HepG2 (cell line): ENCODE measurements around the gene SLC4A11. TPM values are rescaled to one million over a fixed set of nuclear protein-coding genes. Genes with fewer than 3 reads are reported as not detected.

Source experiments
- ARHGAP35 ChIP-seq: sonication (generic); formaldehyde crosslinking; IDR thresholded peaks from 2 replicates; pipeline ENCODE4 v1.9.0; 2022; ENCODE audit warnings: mild to moderate bottlenecking, inconsistent platforms, moderate library complexity, missing genetic modification reagents, borderline replicate concordance
- ARID5B ChIP-seq: IDR thresholded peaks from 2 replicates; pipeline ENCODE4 v1.4.0; 2020; ENCODE audit warnings: mild to moderate bottlenecking, missing genetic modification reagents
- CTCF ChIP-seq: sonication (generic); formaldehyde crosslinking; IDR thresholded peaks from 2 replicates; pipeline ENCODE4 v1.5.0; 2020; ENCODE audit warnings: mild to moderate bottlenecking, missing genetic modification reagents, moderate library complexity
- HNRNPK ChIP-seq: fragments of 200-400 bp; formaldehyde crosslinking; IDR thresholded peaks from 2 replicates; pipeline ENCODE4 v1.6.1; 2018; ENCODE audit warnings: low read length, low read depth, moderate library complexity, mild to moderate bottlenecking; ENCODE audit not compliant: poor library complexity, severe bottlenecking
- JUND ChIP-seq: sonication (generic); formaldehyde crosslinking; IDR thresholded peaks from 2 replicates; pipeline ENCODE4 v1.8.0; 2022; ENCODE audit warnings: mild to moderate bottlenecking, missing genetic modification reagents
- KDM2A ChIP-seq: sonication (generic); formaldehyde crosslinking; IDR thresholded peaks from 2 replicates; pipeline ENCODE4 v1.4.0; 2020; ENCODE audit warnings: low read depth, missing genetic modification reagents, borderline replicate concordance
- KLF12 ChIP-seq: sonication (generic); formaldehyde crosslinking; IDR thresholded peaks from 2 replicates; pipeline ENCODE4 v1.4.0; 2020; ENCODE audit warnings: missing genetic modification reagents, borderline replicate concordance
- MIXL1 ChIP-seq: IDR thresholded peaks from 2 replicates; pipeline ENCODE4 v1.6.1; 2016
- MTA1 ChIP-seq: sonication (generic); formaldehyde crosslinking; IDR thresholded peaks from 2 replicates; pipeline ENCODE4 v1.4.0; 2020; ENCODE audit warnings: missing genetic modification reagents, mild to moderate bottlenecking, borderline replicate concordance
- MXI1 ChIP-seq: IDR thresholded peaks from 3 replicates; pipeline ENCODE4 v1.6.1; 2012; ENCODE audit warnings: low read depth, low read length, inconsistent platforms, borderline replicate concordance
- NRL ChIP-seq: sonication (generic); formaldehyde crosslinking; IDR thresholded peaks from 2 replicates; pipeline ENCODE4 v1.5.0; 2020; ENCODE audit warnings: missing genetic modification reagents, mild to moderate bottlenecking, moderate library complexity, borderline replicate concordance
- PAX8 ChIP-seq: sonication (generic); formaldehyde crosslinking; IDR thresholded peaks from 2 replicates; pipeline ENCODE4 v1.8.0; 2022; ENCODE audit warnings: mild to moderate bottlenecking, missing genetic modification reagents, borderline replicate concordance
- REL ChIP-seq: sonication (generic); formaldehyde crosslinking; conservative IDR thresholded peaks from 2 replicates; pipeline ENCODE4 v1.8.0; 2022; ENCODE audit warnings: mild to moderate bottlenecking, missing genetic modification reagents, moderate library complexity
- TEAD3 ChIP-seq: optimal IDR thresholded peaks from 2 replicates; pipeline ENCODE3; 2016; ENCODE audit warnings: borderline replicate concordance
- ZKSCAN1 ChIP-seq: fragments of 150-350 bp; IDR thresholded peaks from 2 replicates; pipeline ENCODE4 v1.6.1; 2014; ENCODE audit warnings: low read length
- ZNF326 ChIP-seq: sonication (generic); formaldehyde crosslinking; IDR thresholded peaks from 2 replicates; pipeline ENCODE4 v1.4.0; 2020; ENCODE audit warnings: missing genetic modification reagents, borderline replicate concordance
- ZNF430 ChIP-seq: sonication (generic); formaldehyde crosslinking; IDR thresholded peaks from 2 replicates; pipeline ENCODE4 v1.9.0; 2021; ENCODE audit warnings: mild to moderate bottlenecking, missing genetic modification reagents
- ZNF552 ChIP-seq: sonication (generic); formaldehyde crosslinking; IDR thresholded peaks from 2 replicates; pipeline ENCODE4 v1.9.0; 2022; ENCODE audit warnings: missing genetic modification reagents, mild to moderate bottlenecking, borderline replicate concordance
- ZNF614 ChIP-seq: IDR thresholded peaks from 2 replicates; pipeline ENCODE4 v1.6.1; 2018; ENCODE audit warnings: missing biosample characterization, missing genetic modification reagents, inconsistent platforms, borderline replicate concordance
- ZNF7 ChIP-seq: IDR thresholded peaks from 2 replicates; pipeline ENCODE4 v1.6.1; 2016; ENCODE audit warnings: missing biosample characterization, missing genetic modification reagents
- ZNF790 ChIP-seq: sonication (generic); formaldehyde crosslinking; IDR thresholded peaks from 2 replicates; pipeline ENCODE4 v1.8.0; 2022; ENCODE audit warnings: missing genetic modification reagents, mild to moderate bottlenecking, borderline replicate concordance
- ZNF878 ChIP-seq: sonication (generic); formaldehyde crosslinking; IDR thresholded peaks from 2 replicates; pipeline ENCODE4 v1.8.1; 2023; ENCODE audit warnings: mild to moderate bottlenecking, missing genetic modification reagents, moderate library complexity
- ZSCAN25 ChIP-seq: sonication (generic); formaldehyde crosslinking; IDR thresholded peaks from 2 replicates; pipeline ENCODE4 v1.8.0; 2022; ENCODE audit warnings: mild to moderate bottlenecking, missing genetic modification reagents
- polyA plus RNA-seq, 8 experiments: library from polyadenylated mRNA; depleted of rRNA in 3 of 8; stranded (reverse) in 7 of 8; unstranded in 1 of 8; fragments of >200 nt; fragmentation: Illumina TruSeq in 4 of 8; extraction: Trizol in 4 of 8; gene quantifications; 2 replicates each; pipeline versions ENCODE4 v1.2.1 to v1.2.3, GENCODE V29; 2011 to 2016; ENCODE audit warnings: low read depth in 4 of 8, missing spikeins in 1 of 8, mixed read lengths in 1 of 8; ENCODE audit not compliant: insufficient read depth in 1 of 8
- total RNA-seq, 5 experiments: library from RNA; depleted of rRNA; stranded (reverse); fragments of >200 nt; fragmentation: Illumina TruSeq; extraction: Trizol; gene quantifications; 2 replicates each; pipeline ENCODE4 v1.2.3, GENCODE V29; 2016; ENCODE audit warnings: low read depth in 1 of 5
- TF ChIP-seq, protein P1 (sequence below): sonication (generic); formaldehyde crosslinking; IDR thresholded peaks from 2 replicates; pipeline ENCODE4 v1.5.0; 2020; ENCODE audit warnings: missing genetic modification reagents, mild to moderate bottlenecking, borderline replicate concordance

The SLC4A11 gene
- total and polyA plus RNA-seq, 2 of the 13 experiments (the other 11 are each of a cell fraction or from before 2014, with no cell fraction given) = 3.9 to 27.0 TPM

DNA sequence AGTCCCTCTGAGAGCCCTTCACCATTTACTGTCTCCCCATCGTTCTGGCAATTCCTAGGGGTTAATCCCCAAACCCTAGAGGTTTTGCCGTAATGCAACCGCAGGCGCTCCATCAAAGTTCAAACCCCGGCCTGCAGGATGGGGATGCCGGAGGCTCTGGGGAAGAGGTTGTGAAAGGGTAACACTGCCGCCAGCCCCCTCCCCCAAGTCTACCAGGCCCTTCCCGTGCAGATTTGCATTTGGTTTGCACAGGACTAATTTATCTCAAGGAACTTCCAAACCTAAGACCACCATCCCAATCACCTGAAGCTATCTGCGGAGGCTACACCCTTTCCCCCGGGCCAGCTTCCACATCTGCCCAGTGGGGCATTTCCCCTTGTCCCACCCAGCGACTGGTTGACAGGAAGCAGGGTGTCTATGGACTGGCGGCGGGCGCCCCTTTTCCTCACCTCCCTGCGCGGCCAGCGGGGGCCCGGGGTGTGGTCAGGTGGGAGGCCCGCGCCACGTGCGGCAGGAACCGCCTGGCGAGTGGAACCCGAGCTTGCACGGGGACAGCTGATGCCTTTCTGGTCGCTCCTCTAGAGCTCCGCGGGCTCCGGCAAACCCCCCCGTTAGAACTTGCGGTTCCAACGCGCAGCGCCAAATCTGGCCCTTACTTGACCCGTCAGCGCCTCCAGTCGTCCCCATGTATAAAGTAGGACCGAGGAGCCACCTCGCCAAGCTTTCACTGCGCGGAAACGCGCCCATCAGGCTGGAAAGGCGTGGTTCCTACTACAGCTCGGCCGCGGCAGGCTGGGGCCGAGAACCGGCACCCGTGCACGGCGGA, 9.4 kb upstream of the SLC4A11 start (continued):
- TF ChIP-seq ARID5B (CRISPR knock-in tag) (no peak; the same call in 1 of the 2 replicates), ZNF878 (CRISPR knock-in tag) (0 out of 2 replicates have a peak, but pooled peaks have one; percentile 36), ZNF326 (no peak; the same call in 1 of the 2 replicates), CTCF (peak; percentile 69), ZNF430 (CRISPR knock-in tag) (no peak), HNRNPK (no peak), KDM2A (CRISPR knock-in tag) (peak; percentile 96), JUND (CRISPR knock-in tag) (no peak), ZNF614 (0 out of 2 replicates have a peak, but pooled peaks have one; percentile 28), ZSCAN25 (CRISPR knock-in tag) (peak; percentile 24; the same call in 1 of the 2 replicates), MXI1 (no peak), MIXL1 (CRISPR knock-in tag) (no peak), ZNF7 (CRISPR knock-in tag) (no peak), TEAD3 (CRISPR knock-in tag) (no peak), MTA1 (CRISPR knock-in tag) (peak; percentile 65; the same call in 1 of the 2 replicates), PAX8 (CRISPR knock-in tag) (no peak), ZNF790 (CRISPR knock-in tag) (peak; percentile 67; the same call in 1 of the 2 replicates), REL (CRISPR knock-in tag) (no peak), ZNF552 (CRISPR knock-in tag) (no peak), KLF12 (0 out of 2 replicates have a peak, but pooled peaks have one; percentile 17), ARHGAP35 (CRISPR knock-in tag) (0 out of 2 replicates have a peak, but pooled peaks have one; percentile 14), NRL (CRISPR knock-in tag) (peak; percentile 78; the same call in 1 of the 2 replicates), ZKSCAN1 (no peak)
- TF ChIP-seq, protein P1, sequence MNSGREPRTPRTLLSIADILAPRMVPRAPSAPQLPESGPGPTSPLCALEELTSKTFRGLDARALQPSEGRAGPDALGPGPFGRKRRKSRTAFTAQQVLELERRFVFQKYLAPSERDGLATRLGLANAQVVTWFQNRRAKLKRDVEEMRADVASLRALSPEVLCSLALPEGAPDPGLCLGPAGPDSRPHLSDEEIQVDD (CRISPR knock-in tag) = peak; percentile 51; the same call in 1 of the 2 replicates
